GM18868 (cell line): Measurements from ENCODE around the gene FRMD5.

Experiments
- ATAC-seq: cut with Tn5 transposase; IDR thresholded peaks from one replicate; pipeline ENCODE4 v1.9.1; 2021; ENCODE audit warnings: mild to moderate bottlenecking, moderate library complexity; ENCODE audit not compliant: unreplicated experiment

FRMD5 gene

DNA sequence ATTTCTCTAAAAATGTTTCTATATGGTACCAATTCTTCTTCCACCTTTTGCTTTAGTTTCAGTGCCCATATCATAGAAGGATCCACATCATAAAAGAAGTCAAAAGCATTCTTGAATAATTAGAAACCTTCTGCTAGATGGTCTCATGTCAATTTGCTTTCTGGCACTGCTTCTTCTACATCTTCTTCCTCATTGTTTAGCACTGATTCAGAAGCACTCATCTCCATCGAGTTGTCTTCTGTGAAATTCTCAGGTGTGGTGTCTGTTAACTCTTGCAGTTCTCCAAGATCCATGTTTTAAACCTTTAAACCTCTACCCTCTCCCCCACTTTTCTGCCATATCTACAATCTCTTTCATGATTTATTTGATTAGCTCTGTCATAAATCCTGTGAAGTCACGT lies 213.5 kb downstream of the FRMD5 start:
- no peak for ATAC-seq

DNA sequence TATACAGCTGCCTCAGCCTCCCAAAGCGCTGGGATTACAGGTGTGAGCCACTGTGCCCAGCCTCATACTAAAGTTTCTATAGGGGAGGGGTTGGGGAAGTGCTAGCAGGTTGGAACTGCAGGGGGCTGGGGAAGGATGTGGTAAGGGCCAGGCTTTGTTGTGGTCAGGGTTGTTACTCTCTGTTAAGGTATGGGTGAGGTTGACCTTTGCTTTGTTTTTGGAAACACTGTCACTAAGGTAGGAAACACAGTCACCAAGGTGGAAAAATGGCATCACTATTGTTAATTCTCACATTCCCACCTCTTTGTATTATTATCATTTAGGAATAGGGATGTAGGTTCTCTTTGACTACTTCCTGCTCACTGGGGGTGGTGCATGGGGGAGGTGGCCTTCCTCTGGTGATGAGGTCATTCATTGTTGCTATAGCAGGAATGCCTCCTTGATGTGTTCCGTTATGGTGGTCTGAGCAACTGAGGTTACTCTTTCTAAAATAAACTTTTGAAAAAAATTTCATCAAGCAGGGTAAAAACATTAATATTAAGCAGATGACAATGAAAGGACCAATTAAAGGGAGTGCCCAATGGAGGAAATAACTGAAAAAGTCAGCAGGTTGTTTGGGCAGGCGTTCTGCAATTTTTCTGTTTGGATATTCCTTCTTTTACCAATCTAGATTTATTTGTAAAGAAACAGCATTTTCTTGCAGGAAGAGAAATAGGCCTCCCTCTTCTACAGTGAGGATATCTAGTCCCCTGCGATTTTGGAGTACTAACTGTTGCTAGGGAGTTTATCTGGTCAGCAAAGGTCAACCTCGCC lies 217.8 kb downstream of the FRMD5 start:
- ATAC-seq, result no peak

DNA sequence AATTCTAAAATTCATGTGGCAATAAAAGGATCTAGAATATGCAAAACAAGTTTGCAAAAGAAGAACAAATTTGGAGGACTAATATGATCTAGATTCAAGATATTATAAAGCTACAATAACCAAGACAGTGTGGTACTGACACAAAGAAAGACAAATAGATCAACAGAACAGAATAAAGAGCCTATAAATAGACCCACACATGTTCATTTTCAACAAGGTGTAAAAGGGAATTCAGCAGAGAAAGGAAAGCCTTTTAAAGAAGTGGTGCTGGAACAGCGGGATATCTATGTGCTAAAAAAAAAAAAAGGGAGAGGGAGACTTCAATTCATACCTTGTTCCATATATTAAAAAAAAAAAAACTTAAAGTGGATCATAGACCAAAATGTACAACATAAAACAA lies 219.3 kb downstream of the FRMD5 start:
- ATAC-seq, result no peak

DNA sequence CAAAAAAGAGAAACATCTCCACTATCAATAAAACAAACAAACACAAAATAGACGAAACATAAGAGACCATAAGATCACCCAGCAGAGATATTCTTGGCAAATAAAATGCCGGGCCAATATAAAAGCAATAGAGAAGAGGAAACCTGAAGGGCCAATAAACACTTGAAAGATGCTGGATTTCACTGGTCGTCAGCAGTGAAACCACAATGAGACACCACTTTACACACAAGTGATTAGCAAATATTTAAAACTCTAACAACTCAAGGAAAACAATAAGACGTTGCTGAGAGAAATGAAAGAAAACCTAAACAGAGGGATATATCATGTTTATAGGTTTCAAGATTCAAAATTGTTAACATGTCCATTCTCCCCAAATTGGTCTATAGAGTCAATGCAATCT lies 219.7 kb downstream of the FRMD5 start:
- ATAC-seq, result no peak

DNA sequence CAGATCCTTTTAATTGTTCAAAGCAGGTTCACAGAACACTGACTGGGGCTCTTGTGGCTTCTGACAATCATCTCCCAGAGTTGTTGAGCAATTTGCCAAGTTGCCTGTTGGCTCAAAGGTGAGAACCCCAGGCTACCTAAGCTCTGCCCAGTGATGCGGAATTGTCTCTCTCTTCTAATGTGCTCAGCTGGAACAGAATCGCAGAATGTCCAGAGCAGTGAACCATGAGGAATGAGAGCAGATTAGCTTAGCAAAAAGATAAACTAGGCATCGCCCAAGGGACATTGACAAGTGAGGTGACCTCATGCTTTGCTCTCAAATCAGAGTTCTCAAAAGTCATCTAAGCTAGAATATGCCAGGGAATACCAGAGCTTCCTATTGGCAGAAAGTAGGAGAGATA lies 220.2 kb downstream of the FRMD5 start:
- ATAC-seq, result no peak

DNA sequence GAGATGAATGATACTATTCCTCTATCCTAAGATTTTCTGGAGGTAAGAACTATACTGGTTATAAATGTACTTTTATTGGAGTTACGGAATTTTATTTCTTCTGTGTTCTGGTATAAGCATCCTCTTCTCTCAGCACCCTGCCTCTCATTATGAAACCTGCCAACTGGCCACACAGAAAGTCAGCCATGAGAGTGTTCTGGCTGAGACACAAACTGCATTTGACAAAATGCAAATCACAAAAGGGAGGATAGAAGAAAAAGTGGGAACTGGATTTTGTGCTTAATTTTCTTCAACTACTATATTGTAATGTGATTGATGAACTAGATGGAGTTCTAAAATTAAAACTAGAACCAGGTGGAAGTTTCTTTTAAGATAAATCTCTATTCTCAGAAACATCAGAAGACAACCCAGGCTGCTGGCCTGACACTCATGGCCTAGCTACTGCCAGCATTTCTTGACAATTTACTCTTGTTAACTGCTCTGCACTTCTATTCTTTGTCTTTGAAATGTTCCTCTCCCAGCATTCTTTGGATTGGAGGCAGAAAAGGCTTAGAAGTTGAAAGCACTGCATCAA lies 225.2 kb downstream of the FRMD5 start:
- ATAC-seq, result no peak

DNA sequence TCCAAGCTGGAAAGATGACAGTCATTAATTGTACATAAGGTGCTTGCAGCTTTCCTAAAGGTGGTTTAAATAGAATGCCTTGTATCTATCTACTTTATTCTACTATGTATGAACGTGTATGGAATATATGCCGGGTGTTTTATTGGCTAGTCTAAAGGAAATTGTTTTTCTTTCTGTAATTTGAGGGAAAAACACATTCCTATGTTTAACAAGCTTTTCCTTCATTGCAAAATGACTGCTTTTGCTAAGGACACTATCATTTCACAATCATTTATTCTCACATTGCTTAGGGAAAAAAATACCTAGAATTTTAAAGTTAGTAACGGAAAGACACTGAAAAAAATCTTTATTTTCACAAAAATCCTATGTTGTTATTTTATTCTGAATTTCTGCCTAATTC lies 226.5 kb downstream of the FRMD5 start:
- ATAC-seq, result no peak

DNA sequence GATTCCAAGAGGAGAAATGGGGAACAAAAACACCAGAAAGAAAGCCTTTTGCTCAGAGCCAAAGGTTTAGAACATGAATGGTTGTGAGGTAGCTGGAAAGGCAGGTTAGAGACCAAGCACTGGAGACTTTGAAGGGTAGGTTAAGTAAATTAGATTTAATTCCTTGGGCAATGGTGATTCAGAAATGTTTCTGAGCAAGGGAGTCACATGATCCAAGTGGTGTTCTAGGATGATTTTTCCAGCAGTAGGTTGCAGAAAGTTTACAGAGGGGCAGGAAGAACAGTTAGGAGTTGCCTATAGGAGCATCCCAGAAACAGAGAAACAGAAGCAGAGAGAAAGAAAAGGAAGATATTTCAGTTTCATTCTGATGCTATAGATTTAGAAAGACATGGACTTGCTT lies 228.4 kb downstream of the FRMD5 start:
- ATAC-seq, result no peak

DNA sequence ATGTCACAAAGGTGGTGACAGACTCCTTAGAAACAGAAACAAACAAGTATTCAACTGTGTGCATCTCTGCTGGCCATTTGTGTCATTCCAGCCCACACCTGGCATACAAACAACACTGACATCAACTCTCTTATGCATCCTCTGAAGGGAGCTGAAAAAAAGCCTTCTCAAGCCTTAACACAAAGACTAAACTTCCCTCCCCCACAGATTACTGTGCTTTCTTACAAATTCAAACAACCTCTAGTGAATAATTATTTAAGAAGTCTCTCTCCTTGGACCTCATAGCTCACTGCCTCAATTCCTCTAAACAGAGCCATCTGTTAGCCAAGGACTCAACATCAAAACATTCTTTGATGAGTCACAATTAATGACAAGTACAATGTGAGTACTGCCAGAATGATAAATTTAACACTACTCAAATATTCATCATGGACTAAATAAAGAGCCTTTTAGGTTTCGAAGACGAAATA lies 236.2 kb downstream of the FRMD5 start:
- no peak for ATAC-seq

DNA sequence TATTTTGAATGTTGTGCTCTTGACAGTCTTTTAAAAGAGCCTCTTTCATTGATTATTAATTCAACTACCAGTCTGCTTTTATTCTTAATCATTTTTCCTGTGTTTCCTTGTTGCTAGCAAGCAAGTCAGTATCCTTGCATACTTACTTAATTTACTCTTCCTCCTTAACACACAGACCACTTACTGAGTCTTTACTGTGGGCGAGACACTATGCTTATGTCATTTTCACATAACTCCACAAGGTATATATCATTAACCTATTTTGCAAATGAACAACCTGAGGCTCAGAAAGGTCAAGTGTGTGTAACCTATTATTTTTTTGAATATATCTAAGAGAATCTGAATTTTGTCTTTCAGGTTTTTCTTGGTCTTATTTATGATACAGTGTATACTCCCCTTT lies 237.3 kb downstream of the FRMD5 start:
- ATAC-seq, result no peak

DNA sequence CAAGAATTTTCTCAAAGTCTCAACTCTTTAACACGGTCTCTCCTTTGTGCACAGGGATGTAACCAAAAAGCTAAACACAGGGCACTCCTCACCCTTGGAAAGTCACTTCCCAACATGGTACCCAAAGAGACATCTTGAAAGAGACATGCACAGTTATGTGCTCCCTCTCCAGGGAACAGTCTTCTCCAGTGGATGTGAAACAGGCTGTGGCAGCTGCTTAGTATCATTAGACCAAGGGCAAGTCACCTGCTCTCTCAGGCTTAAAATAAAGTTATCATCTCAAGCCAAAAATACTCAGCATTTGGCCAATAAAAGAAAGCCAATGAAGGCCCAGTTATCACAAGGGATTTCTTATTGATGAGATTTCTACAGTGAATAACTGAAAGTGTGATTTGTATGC lies 239.9 kb downstream of the FRMD5 start:
- ATAC-seq, result no peak

DNA sequence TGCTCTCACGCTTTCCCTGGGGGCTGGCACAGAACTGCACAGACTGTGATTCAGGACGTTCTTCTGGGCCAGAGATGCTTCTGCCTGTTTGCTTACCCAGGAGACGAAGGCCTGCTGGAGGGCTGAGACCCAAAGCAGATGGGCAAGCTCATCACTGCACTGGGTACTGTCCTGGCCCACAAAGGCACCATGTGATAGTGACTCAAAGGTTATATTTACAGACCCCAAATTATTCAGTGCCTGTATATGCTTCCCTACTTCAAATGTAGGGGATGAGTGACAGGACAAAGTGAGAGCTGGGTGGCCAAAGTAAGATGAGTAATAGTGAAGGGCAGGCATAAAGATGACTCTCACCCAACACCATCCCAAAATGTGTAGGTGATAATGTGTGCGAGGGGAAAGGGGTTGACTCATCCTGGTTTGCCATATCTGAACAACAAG lies 240.9 kb downstream of the FRMD5 start:
- no peak for ATAC-seq

DNA sequence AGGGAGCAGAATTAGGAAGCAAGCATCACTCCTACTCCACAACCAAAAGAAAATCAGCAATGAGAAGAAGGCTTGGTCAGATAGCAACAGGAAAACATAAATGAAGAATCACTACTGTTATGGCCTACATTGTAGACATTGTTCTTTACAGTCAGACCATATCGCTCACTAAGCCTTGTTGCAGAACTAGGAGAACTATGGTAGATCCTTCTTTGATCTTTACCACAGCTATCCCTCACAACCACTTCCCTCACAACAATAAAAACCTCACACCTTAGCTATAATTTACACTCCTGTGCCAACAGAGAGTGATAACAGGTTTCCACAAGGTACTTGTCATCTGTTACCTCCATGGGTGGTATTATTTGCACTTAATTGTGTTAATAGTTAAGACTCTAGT lies 241.7 kb downstream of the FRMD5 start:
- ATAC-seq, result no peak

DNA sequence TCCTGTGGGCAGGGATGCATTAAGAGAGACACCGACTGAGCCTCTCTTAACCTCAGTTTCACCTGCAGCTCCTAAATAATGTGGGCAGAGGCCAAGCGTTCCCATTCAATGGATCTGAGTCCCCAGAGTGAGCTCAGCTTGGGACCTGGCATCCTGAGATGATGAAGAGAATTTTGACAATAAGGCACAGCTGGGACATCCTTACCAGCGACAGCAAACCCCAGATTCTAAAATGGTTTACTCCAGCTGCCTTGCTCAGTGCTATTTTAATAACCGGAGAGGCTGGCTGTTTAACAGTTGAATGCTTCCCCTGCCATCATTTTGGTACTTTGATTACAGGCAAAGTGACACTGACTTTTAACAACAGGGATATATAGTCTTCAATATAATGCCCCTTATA lies 244.5 kb downstream of the FRMD5 start:
- no peak for ATAC-seq

DNA sequence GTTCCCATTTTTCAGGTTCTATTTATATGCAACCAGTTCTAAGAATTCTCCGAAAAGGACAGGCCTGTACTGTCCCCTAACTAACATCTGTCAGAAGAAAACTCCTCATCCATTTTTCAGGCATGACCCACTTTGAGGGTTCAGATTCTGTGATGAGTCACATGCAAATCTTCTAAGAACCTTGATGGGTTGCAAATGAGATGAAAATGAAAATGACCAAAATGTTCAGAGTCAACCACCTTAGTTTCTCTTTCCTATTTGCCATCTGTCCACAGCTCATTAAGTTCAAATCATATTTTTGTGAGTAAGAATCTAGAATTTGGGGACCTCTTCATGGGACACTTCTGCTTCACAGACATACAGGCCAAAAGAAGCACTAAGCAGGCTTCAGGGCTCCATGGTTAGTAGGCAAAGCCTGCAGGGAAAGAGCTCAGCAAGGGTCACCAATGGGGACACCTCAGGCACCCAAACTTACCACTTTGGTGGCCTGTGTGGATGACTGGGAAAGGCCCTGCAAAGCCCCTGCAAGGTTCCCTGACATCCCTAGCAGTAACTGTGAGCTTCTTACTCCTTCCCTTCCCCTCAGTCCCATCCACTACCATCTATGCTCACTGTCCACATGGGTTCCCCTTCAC lies 246.3 kb downstream of the FRMD5 start:
- peak; percentile 80 for ATAC-seq

DNA sequence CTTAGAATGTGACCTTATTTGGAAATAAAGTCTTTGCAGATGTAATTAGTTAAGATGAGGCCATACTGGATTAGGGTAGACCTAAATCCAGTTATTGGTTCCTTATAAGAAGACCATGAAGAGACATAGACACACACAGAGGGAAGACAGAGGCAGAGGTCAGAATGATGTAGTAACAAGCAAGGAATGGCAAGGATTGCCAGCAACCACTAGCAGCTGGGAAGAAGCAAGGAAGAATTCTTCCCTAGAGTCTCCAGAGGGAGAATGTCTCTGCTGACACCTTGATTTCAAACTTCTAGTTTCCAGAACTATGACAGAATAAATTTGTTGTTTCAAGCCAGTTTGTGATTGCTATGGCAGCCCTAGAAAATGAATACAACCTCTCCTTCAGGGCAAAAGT lies 251.6 kb downstream of the FRMD5 start:
- ATAC-seq, result no peak

DNA sequence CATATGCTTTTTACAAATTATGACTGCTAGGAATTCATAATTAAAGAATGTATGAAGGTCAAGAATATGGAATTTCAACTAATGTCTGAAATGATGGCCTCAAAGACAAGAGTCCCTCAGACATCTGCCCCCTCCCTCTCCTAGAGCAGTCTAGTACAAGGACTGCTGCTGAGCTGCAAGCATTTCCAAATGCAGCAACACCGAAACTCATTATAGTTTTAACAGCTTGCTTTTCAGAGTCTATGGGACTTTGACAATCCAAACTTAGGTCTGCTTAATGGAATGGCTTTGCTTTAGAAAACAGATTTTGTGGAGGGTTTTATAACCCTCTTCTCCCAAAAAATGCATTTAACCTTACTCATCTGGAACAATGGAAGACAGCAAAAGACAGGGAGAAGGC lies 252.9 kb downstream of the FRMD5 start:
- no peak for ATAC-seq

DNA sequence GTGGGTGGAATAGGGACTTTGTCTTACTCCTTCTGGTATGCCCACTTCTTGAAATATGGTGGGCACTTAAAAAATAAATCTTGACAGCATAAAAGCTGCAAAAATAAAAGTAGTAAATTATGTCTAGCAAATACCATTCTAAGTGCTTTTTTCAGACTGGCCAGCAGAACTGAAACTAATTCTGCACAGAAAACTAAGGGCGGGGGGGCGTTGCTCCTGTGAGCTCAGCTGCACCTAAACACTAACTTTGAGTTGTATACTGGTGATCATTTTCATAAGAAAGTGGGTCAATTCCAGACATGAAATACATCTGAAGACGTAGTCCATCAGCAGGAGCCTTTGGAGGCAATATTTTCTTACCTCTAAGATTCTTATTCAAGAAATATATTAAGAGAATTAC lies 253.5 kb downstream of the FRMD5 start:
- ATAC-seq, result no peak

DNA sequence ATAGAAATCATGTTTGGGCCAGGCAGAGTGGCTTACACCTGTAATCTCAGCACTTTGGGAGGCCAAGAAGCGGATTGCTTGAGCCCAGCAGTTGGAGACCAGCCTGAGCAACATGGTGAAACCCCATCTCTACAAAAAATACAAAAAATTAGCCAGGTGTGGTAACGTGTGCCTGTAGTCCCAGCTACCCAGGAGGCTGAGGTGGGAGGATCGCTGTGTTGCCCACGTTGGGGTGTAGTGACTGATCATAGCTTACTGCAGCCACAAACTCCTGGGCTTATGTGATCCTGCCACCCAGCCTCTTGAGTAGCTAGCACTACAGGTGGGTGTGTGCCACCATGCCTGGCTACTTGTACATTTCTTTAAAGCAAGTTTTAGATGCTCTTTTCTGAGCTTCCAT lies 254.0 kb downstream of the FRMD5 start:
- ATAC-seq, result no peak

DNA sequence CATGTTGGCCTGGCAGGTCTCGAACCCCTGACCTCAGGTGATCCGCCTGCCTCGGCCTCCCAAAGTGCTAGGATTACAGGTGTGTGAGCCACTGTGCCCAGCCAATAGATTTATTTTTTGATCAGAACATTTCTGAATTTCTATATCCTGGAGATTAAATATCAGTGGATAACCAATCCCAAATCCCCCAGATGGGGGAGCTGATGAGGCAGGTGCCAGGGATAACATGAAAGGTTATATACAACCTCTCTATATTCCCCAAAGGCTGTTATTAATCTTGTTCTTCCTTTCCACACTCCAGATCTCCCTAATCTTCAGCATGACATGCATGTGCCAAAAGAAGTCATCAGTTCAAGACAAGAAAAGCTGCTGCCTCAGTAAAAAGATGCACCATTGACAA lies 256.0 kb downstream of the FRMD5 start:
- ATAC-seq, result no peak

DNA sequence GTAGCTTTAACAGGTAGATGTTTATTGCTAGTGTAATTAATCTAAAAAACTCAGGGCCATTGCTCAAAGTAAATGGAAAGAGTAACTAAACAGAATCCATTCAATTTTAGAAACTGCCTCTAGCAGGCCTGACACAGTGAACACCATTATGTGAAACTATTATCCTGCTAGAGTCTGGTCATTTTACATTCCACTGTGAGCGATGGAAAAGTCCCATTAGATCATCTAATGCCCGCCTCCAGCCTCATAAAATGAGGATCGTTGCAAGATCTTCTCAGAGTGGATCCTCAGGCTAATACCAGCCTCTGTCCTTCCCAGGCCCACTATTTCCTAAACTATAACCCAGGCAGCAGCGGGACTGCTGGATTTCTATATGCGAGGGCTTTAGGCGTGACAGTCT lies 260.6 kb downstream of the FRMD5 start:
- no peak for ATAC-seq

DNA sequence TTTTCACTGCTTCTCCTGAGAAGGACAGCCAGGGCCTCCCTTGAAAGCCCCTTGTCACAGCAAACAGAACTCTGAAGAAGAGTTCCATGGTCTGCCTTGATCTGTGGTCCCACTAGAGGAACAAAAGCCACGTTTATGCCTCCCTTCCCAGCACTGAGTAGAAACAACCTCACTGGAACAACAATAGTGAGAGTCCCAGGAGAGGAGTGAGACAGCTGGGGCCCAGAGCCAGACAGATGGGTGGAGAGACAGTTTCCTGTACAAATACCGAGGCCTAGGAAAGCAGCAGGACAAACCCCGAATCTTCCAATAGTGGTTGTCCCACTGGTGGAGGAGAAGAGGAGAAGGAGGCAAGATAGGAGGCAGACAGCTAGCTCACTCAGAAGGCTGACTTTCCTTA lies 262.2 kb downstream of the FRMD5 start:
- ATAC-seq, result no peak
